Measurements from ENCODE around the gene DIS3L.

DNA sequence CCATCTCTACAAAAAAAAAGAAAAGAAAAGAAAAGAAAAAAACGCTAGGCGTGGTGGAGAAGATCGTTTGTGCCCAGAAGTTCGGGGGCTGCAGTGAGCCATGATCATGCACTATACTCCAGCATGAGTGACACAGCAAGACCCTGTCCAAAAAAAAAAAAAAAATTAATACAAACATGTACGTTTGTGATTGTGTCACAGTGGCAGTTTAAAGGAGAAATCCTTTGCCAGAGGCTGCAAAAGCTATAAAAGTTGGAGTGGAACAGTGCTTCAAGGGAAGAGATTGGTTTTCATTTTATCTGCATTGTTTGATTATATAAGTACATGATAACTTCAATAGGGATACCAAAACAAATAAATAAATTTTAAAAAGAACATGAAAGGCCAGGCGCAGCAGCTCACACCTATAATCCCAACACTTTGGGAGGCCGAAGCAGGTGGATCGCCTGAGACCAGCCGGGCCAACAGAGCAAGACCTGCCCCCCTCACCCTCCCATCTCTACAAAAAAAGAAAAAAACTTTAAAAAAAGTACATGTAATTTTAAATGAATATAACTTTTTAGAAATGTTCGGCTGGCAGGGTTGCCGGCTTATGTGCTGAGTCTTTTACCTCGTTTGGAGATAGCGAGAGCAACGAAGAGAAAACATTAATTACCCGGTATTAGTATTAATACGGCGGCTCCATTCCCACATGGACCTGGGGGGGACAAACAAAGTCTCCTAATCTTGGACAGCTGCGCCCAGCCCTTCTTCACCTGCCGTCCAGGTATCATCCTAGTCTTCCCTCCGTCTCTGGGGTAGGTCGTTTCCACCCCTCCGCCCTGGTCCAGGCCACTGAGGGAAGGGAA lies 573 bp upstream of the DIS3L start:
- TF ChIP-seq, protein P1, sequence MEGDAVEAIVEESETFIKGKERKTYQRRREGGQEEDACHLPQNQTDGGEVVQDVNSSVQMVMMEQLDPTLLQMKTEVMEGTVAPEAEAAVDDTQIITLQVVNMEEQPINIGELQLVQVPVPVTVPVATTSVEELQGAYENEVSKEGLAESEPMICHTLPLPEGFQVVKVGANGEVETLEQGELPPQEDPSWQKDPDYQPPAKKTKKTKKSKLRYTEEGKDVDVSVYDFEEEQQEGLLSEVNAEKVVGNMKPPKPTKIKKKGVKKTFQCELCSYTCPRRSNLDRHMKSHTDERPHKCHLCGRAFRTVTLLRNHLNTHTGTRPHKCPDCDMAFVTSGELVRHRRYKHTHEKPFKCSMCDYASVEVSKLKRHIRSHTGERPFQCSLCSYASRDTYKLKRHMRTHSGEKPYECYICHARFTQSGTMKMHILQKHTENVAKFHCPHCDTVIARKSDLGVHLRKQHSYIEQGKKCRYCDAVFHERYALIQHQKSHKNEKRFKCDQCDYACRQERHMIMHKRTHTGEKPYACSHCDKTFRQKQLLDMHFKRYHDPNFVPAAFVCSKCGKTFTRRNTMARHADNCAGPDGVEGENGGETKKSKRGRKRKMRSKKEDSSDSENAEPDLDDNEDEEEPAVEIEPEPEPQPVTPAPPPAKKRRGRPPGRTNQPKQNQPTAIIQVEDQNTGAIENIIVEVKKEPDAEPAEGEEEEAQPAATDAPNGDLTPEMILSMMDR (IDR thresholded peaks at IDR 0.05; ENCODE audit: insufficient read depth, low read depth, low read length): no peak
- no peak for TF ChIP-seq EZH2 (IDR thresholded peaks at IDR 0.05; ENCODE audit: insufficient read depth, low read length)

Data from astrocyte (in vitro differentiated cells and primary cell).